ENCODE measurements around the gene ANKMY1.

- TF ChIP-seq CTCF (conservative IDR thresholded peaks at IDR 0.05): no peak
- TF ChIP-seq EZH2 (IDR thresholded peaks at IDR 0.05; ENCODE audit: low read depth): no peak
Measured at GRCh38 chr2:240603081-240603835, 45.5 kb upstream of the ANKMY1 start.
